H1 (cell line): Measurements from ENCODE around the gene MBNL1.

Experiments
- BRCA1 ChIP-seq: IDR thresholded peaks from 2 replicates; pipeline ENCODE4 v1.6.1; 2012; ENCODE audit warnings: low read depth, low read length, improper control_type of control experiment
- CEBPB ChIP-seq: IDR thresholded peaks from 2 replicates; pipeline ENCODE4 v1.6.1; 2012; ENCODE audit warnings: low read depth, low read length
- GABPA ChIP-seq: IDR thresholded peaks from 2 replicates; pipeline ENCODE4 v1.6.1; 2011; ENCODE audit warnings: mild to moderate bottlenecking, low read length, moderate library complexity, borderline replicate concordance; ENCODE audit not compliant: insufficient read depth
- KDM4A ChIP-seq: IDR thresholded peaks from one replicate; pipeline ENCODE4 v1.7.1; 2012; ENCODE audit warnings: low read depth, mild to moderate bottlenecking, moderate library complexity, low read length, inconsistent platforms; ENCODE audit not compliant: severe bottlenecking
- KDM5A ChIP-seq: fragments of 200-600 bp; IDR thresholded peaks from 2 replicates; pipeline ENCODE4 v1.7.1; 2012; ENCODE audit warnings: mild to moderate bottlenecking, low read length, inconsistent platforms, mixed read lengths
- POLR2A ChIP-seq, 2 experiments: IDR thresholded peaks; 1 replicate in 1 of 2; 2 replicates in 1 of 2; pipeline ENCODE4 v1.6.1; 2011; ENCODE audit warnings: low read depth in 2 of 2, low read length in 2 of 2, mild to moderate bottlenecking in 2 of 2; ENCODE audit errors: control extremely low read depth in 1 of 2
- POLR2AphosphoS5 ChIP-seq: IDR thresholded peaks from 2 replicates; pipeline ENCODE4 v1.6.1; 2011; ENCODE audit warnings: low read depth, low read length
- TCF12 ChIP-seq: IDR thresholded peaks from 2 replicates; pipeline ENCODE4 v1.6.1; 2011; ENCODE audit warnings: low read depth, mild to moderate bottlenecking, low read length
- YY1 ChIP-seq: IDR thresholded peaks from 2 replicates; pipeline ENCODE4 v1.6.1; 2011; ENCODE audit warnings: low read depth, mild to moderate bottlenecking, low read length
- TF ChIP-seq, protein P1 (sequence below), 3 experiments: IDR thresholded peaks; 1 replicate in 2 of 3; 2 replicates in 1 of 3; pipeline versions ENCODE4 v1.5.1 to v1.6.1; 2011; ENCODE audit warnings: low read length in 3 of 3, mild to moderate bottlenecking in 3 of 3, inconsistent platforms in 2 of 3, low read depth in 1 of 3, moderate library complexity in 1 of 3; ENCODE audit not compliant: insufficient read depth in 1 of 3; ENCODE audit errors: control extremely low read depth in 1 of 3

DNA sequence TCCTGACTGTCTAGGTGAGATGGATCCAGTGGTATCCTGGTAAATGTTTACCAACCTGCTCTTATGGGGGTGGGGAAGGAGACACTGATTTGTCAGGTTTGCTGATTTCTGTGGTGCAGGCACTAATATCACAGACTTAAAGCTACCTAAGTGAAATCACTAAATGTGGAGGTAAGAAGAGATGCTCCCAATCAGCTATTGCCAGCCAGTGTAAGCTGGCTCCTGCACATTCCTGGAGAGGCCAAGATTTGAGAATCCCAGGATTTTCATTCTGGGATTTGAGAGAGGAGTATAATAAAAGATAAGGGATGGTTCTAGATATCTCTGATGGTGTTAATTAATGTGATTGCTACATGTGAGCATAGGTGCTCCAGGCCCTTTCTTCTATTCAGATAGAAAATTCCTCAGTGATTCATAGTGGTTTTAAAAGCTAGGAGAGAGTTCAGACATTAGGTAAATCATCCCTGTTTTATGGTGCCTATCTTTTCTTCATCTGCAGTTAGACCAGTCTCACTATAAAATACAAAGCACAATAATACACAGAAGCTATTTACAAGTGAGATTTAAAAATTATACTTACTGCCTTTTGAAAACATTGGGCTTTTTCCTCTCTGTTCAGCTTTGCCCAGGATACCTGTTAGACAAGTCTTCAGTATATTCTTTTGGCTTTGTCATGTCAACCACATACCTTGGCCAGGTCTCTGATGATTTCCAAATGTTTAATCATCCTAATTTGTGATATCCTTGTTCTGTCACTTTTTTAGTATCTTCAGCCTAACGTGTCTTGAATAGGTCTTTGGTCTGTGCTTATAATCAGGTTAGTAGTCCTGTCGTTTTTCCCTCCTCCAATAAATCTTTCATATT, 90.9 kb downstream of the MBNL1 start:
- TF ChIP-seq YY1 = no peak
- no peak for TF ChIP-seq KDM4A
- no peak for TF ChIP-seq POLR2AphosphoS5
- no peak for TF ChIP-seq BRCA1
- no peak for TF ChIP-seq GABPA
- TF ChIP-seq, protein P1, sequence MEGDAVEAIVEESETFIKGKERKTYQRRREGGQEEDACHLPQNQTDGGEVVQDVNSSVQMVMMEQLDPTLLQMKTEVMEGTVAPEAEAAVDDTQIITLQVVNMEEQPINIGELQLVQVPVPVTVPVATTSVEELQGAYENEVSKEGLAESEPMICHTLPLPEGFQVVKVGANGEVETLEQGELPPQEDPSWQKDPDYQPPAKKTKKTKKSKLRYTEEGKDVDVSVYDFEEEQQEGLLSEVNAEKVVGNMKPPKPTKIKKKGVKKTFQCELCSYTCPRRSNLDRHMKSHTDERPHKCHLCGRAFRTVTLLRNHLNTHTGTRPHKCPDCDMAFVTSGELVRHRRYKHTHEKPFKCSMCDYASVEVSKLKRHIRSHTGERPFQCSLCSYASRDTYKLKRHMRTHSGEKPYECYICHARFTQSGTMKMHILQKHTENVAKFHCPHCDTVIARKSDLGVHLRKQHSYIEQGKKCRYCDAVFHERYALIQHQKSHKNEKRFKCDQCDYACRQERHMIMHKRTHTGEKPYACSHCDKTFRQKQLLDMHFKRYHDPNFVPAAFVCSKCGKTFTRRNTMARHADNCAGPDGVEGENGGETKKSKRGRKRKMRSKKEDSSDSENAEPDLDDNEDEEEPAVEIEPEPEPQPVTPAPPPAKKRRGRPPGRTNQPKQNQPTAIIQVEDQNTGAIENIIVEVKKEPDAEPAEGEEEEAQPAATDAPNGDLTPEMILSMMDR (IDR thresholded peaks at IDR 0.05; ENCODE audit: control extremely low read depth in 1 of 3, insufficient read depth in 1 of 3, low read depth in 1 of 3, low read length in 3 of 3) = no peak
- TF ChIP-seq TCF12 = no peak
- TF ChIP-seq CEBPB = no peak
- no peak for TF ChIP-seq POLR2A (IDR thresholded peaks at IDR 0.05; ENCODE audit: control extremely low read depth in 1 of 2, low read depth in 2 of 2, low read length in 2 of 2)
- no peak for TF ChIP-seq KDM5A
